Measurements from ENCODE around the gene TEX264.

DNA sequence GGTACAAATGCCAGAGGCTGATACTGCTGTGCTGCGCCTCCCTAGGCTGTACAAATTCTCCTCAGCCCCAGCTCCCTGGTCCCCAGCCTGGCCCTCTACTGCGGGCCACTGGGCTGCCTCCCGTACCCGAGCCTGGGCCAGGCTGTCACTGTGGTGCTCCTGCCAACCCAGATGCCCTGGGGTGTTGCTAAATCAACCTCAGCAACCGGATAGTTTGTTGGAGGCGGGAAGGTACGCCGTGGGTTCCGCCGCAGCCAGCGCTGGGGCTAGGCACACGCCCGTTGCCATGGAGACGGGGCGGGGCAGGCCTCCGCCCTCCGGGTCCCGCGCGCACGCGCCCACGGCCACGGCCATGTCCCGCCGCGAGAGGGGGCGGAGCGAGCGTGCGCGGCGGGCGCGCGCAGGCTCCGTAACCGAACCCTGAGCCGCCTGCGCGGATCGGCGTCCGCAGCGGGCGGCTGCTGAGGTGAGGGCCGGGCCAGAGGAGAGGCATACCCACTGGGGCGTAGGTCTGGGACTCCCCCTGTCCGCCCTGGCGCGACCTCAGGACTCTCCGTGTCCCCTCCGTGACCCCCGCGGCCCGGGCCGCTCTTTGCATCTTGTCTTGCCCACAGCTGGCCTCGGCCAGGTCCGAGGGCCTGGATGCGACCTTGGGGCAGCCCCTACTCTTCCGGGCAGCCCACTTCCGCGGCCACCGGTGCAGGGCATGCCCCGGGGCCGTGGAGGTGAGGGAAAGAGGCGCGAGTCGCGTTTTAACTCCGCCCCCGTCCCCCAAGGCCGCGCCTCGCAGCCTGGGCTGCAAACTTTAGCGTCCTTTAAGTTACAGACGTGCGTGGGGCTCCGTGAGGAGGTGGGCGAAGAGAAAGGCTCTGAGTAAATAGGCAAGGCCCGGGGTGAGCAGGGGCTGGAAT, at the start of gene TEX264:
- TF ChIP-seq, protein P1, sequence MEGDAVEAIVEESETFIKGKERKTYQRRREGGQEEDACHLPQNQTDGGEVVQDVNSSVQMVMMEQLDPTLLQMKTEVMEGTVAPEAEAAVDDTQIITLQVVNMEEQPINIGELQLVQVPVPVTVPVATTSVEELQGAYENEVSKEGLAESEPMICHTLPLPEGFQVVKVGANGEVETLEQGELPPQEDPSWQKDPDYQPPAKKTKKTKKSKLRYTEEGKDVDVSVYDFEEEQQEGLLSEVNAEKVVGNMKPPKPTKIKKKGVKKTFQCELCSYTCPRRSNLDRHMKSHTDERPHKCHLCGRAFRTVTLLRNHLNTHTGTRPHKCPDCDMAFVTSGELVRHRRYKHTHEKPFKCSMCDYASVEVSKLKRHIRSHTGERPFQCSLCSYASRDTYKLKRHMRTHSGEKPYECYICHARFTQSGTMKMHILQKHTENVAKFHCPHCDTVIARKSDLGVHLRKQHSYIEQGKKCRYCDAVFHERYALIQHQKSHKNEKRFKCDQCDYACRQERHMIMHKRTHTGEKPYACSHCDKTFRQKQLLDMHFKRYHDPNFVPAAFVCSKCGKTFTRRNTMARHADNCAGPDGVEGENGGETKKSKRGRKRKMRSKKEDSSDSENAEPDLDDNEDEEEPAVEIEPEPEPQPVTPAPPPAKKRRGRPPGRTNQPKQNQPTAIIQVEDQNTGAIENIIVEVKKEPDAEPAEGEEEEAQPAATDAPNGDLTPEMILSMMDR (conservative IDR thresholded peaks at IDR 0.05 in 1 of 2, IDR thresholded peaks at IDR 0.05 in 1 of 2; ENCODE audit: low read depth in 1 of 2, low read length in 2 of 2) = no peak
- TF ChIP-seq EZH2 (IDR thresholded peaks at IDR 0.05; ENCODE audit: low read length, missing control alignments) = no peak

All from fibroblast of lung (primary cell).